HG02981 (cell line): ENCODE measurements around the gene NPFFR1.
"Not testable (repeated sequence)": the region's sequence is repeated elsewhere in the genome, so short reads cannot be mapped to it uniquely, and the experiment has no call there.

ENCODE experiments used
- ATAC-seq: cut with Tn5 transposase; IDR thresholded peaks from one replicate; pipeline ENCODE4 v1.9.1; 2021; ENCODE audit warnings: mild to moderate bottlenecking, moderate library complexity; ENCODE audit not compliant: unreplicated experiment

NPFFR1 gene

DNA sequence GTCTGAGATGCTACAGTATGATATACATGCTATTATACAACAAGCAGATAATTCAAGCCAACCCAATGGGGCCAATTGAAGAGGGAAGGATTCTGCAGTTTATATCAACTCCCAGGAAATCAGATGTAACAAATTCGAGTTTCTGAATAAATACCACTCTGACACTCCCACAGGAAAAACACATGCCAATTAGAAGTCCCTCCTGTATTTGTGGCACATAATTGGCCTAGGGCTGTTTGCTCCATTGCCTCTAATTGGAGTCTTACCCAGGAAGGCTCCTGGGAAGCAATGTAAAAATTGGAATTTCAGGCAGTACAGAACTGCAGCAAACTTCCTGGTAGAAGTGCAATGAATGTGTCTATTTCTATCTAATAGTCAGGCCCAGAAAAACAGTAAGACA lies 55.3 kb downstream of the NPFFR1 start:
- ATAC-seq: no peak

DNA sequence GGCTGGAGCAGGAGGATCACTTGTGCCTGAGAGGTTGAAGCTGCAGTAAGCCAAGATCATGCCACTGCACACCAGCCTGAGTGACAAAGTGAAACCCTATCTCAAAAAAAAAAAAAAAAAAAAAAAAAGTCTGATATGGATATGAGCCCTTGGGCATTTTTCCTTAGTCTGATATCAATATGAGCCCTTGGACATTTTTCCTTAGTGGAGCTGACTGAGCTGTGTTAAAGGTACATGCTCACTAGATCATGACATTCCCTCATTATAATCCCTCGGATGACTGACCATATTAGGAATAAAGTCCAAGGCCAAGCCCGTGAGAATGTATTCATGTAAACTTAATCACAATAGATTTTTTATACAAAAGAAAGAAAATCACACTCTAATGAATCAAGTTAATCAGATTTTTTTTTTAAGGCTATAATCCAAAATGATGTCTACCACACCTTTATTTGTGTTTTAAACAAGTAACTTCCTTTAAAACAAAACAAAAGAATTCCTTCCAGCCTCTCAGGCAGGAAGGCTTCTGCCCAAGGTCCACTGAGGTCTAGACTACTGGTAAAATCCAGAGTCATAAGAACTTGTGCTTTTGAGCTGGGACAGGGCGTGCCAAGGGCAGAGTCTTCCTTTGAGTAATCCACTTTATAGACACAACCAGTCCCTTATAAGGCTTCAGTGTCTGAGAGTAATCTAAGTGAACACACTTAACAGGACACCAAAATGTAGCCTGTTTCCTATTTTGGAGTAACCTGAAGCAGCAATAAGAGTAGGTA lies 56.1 kb downstream of the NPFFR1 start:
- ATAC-seq: no peak

- ATAC-seq: no peak
Observed at GRCh38 chr10:70223728-70224127, 60.1 kb downstream of the NPFFR1 start.

- not testable (repeated sequence) for ATAC-seq
Observed at GRCh38 chr10:70222811-70223447, 60.9 kb downstream of the NPFFR1 start.

DNA sequence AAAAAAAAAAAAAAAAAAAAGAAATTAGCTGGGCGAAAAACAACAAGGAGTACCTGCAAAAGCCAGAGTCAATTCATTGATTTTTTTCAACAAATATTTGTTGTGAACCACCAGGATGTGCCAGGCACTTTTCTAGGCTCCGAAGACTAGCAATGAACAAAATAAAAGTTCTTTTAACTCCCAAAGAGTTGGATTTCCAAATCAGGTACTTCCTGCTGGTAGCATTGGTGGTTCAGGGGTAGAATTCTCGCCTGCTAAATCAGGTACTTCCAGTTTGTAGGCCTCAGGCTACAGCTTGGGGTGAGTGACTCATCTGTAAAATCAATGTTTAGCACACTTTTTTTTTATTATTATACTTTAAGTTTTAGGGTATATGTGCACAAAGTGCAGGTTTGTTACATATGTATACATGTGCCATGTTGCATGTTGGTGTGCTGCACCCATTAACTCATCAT lies 61.4 kb downstream of the NPFFR1 start:
- ATAC-seq: no peak

DNA sequence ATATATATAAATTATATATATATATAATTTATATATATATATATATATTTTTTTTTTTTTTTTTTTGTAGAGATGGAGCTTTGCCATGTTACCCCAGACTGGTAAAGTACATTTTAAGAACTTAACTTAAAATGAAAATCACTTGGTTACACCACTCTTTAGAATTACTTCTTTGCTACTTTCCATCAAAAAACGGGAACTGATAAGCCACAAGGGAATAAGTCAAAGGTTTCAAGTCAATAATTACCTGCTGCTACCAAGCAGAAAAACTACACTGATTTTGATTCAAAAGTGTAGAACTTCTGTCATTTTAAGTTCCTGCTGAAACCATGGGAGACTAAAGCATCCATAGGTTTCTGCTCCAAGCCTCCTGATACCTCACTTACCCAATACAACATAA lies 62.8 kb downstream of the NPFFR1 start:
- ATAC-seq: no peak

DNA sequence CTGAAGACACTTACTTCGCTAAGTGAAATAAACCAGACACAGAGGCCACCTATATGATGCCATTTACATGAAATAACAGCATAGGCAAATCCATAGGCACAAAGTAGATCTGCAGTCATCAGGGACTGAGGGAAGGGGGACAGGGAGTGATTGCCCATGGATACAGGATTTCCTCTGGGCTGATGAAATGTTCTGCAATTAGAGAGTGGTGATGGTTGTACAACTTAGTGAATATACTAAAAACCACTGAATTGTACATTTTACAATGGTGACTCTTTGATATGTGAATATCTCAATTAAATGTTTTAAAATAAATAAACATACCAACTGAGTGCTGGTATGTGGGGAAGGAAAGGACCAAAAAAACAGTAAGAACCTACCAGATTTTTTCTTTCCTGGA lies 70.9 kb downstream of the NPFFR1 start:
- ATAC-seq: no peak

DNA sequence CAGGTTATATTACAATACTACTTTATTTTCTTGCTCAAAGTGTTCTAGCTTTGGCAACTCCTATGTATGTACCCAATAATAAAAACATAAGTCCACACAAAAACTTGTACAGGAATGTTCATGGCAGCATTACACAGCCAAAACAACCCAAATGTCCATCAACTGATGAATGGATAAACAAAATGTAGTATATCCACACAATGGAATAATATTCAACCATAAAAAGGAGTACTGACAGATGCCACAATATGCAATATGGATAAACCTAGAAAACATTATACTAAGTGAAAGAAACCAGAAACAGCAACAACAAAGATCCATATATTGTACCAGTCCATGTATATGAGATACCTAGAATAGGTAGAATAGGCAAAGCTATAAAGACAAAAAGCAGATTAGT lies 71.5 kb downstream of the NPFFR1 start:
- no peak for ATAC-seq

DNA sequence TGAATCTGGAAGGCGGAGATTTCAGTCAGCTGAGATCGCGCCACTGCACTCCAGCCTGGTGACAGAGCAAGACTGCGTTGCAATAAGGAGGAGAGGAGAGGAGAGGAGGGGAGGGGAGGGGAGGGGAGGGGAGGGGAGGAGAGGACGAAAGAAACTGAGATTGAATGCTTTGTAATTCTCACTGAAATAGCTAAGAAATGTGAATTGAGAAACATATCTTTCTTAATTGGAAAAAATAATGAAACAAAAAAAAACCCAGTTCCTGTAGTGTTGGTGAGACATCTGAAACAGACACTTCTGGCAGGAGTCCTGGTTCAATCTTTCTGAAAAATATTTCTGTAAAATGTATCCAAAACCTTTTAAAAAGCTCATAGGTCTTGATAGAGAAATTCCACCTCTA lies 77.0 kb downstream of the NPFFR1 start:
- ATAC-seq: no peak

DNA sequence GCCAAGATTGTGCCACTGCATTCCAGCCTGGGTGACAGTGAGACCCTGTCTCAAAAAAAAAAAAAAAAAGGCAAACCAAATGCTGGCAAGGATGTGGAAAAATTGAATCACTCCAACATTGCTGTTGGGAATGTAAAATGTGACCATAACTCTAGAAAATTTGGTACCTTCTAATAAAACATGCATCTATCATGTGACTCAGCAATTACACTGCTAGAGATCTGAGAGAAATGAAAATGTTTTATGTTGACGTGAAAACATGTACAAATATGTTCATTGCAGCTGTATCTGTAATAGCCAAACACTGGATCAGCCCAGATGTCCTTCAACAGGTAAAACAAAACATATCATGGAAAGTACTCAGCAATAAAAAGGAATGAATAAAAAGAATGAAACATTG lies 82.7 kb downstream of the NPFFR1 start:
- ATAC-seq: no peak

- no peak for ATAC-seq
Observed at GRCh38 chr10:70198696-70199466, 84.9 kb downstream of the NPFFR1 start.
